GM19351 (cell line): ENCODE data around the gene SENP1.
"Not testable (repeated sequence)": the region's sequence is repeated elsewhere in the genome, so short reads cannot be mapped to it uniquely, and the experiment has no call there.

Experiments used
- ATAC-seq: cut with Tn5 transposase; IDR thresholded peaks from one replicate; pipeline ENCODE4 v1.9.1; 2021; ENCODE audit warnings: mild to moderate bottlenecking, moderate library complexity; ENCODE audit not compliant: unreplicated experiment

Gene SENP1

DNA sequence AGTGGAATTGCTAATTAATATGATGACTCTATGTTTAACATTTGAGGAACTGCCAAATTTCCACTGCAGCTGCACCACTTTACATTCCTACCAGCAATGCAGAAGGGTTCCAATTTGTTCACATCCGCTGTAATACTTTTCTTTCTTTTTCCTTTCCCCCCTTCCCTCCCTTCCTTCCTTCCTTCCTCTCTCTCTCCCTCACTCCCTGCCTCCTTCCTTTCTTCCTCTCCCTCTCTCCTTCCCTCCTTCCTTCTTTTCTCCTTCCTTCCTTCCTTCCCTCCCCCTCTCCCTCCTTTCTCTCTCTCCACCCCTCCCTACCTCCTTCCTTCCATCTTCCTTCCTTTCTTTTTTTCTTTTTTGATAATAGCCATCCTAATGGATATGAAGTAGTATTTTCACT lies 10.1 kb upstream of the SENP1 start:
- ATAC-seq: no peak

DNA sequence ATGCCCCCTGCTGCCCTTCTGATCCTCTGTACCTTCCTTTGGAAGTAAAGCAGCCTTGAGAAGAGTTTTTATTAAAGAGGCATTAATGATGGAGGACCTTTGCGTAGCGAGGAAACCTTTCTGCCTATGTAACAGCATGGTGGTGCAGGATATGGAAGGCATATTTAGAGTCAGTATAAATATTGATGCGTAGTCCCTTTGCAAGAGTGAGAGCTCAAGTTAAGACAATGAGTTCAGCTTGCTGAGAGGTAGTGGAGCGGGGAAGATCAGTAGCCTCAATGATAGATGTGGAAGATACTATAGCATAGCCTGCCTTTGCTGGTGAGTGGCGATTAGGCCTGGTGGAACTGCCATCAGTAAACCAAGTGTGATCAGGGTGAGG lies 5.4 kb upstream of the SENP1 start:
- not testable (repeated sequence) for ATAC-seq

DNA sequence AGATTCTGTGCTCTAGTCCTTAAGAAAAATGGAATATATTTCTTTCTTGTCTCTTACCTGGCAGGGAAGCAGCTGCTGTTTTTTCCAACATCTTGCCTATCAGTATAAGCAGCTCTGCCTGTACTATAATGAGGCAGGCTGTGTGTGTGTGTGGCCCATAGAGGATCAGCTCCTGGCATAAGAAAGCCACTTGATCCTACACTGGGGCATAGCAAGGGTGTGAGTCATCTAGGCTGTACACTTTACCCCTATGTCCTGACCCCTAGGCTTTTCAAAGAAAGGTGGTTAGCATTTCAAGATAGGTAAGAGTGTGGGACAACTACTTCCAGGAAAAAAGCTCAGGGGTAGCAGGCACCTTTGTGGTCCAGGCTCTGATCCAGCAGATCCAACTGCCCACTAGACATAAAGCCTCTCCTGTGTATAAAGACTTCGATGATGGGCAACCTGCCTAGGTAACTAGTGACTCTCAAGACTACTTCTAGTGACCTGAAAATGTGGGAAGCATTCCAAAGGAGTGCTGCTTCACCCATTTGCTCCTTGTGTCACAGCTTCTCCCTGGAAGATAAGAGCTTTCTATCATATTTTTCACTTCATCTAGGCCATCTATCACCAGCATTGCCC lies 4.9 kb upstream of the SENP1 start:
- no peak for ATAC-seq

DNA sequence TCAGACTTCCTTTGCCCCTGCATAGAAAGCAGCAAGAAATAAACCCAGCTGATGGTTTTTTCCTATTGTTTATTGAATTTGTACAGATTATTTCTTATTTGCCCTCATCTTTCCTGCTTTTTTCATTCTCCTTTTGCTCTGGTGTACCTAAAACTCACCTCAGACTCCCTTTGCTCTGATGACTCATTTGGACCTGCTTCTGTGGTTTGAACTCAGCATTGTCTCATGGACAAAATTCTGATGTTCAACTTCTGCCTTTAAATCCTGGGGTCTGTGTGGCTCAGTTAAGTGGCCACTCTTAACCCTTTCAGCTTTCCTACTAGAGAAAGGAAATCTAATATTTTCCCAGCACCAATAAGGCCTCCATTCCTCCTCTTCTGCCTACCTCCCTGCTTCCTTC lies 3.5 kb upstream of the SENP1 start:
- ATAC-seq: no peak

DNA sequence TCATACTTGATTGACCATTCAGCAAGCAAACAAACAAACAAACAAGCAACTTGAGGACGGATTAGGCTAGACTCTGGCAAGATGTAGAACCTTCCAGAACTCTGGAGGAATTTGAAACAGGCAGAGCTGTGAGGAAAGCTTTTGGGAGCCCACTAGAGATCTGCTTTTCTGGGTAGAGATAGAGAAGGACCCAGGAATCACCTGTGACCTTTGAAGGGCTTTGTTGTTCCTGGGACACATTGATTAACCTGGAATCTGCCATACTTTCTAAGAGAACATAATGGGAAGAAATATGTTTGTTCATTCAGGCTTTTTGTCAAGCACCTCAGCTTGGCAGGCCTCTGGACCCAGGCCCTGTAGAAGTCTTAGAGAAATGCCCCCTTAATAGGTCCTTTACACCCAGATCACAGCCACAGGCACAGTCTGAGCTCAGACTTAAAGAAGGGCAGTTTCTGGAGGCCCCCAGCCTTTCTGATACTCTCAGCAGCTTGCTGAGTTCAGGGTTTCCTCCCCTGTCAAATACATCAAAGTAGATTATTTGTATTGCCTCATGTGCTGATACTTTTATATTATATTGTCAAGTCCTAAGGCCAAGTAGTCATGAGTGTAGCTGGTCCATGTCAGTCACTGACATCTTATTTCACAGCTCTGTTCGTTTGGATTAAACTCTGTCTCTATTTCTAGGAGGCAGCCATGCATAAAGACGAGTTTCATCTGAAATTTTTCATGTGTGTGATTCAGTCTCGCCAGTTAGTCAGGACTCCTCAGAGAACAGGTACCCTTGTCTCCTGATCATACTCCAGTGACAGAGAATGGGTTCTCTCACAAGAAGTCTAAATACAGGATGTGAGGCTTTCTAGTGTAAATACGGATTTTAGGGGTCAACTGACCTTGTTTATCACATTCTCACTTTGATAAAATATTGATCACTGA lies 1.1 kb upstream of the SENP1 start:
- ATAC-seq: no peak

DNA sequence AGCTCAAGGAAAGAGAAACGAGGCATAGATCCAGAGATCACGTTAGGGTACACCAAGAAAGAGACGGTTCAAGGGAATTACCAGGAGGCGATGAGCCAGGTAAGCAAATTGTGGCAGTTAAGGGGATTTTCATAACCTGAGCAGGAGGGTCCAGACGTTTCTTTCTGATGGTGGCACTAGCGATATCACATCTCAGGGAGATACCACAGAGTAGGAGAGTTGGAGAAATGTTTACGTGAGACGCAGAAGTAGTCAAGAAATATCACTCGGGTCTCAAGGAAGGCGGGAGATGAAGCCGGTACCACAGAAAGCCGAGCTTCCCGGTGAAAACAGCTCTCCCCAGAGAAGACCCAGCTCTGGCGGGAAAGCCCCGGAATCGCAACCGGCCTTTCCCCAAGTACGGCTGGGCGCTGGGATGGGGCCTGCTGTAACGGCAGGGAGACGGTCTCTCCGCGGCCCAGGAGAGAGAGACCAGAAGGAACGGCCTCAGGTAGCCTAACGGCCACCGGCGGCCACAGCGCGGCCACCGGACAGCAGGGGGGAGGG lies 485 bp downstream of the SENP1 start:
- peak; percentile 26 for ATAC-seq

DNA sequence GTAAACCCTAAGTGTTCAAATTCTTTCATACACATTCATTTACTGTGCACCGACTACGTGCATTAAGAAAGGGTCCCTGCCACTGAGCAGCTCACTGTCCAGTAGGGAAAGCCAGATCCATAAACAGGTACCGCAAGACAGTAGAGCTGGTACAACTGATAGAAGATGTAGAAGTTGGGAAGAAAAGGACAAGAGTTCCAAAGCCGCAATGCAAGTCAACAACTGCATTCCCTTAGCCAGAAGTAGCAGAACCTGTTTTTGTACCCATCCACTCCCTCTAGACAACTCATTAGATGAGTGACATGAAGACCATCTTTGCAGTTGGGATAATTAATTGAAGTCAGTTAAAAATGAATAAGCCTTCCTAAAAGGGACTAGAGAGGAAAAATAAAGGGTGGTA lies 1.3 kb downstream of the SENP1 start:
- no peak for ATAC-seq

DNA sequence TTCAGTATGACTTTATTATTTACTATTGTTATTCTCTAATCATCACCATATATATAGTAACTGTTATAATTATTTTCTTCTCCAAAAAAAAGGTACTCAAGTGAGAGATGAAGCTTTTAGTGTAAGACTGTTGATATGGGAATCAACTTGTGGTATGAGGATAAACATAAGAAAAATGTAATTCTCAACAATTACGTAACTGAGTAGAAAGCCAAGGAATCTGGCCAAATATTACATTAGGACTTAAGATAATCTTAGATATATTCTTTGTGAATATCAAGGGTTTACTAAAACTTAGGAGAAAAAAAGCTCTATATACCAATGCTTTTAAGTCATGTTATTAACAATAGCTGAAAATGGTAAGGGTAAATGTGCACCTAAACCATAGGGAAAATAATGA lies 13.3 kb downstream of the SENP1 start:
- ATAC-seq: no peak

DNA sequence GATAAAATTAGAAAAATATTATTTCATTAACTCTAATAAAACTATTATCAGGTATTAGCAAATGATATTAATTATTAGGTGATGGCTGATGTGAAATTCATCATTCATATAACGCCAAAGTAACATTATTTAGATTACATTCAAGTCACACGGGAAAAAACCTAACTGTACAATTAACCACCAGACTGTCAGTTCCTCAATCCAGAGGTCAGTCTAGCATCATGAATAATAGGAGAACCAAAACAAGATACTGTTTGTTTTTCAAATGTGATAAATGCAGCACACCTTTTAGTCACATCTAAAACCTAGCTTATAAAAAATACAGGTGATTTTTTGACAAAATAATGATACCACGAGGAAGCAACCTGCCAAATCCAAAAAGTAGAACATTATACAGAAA lies 19.6 kb downstream of the SENP1 start:
- ATAC-seq: no peak

DNA sequence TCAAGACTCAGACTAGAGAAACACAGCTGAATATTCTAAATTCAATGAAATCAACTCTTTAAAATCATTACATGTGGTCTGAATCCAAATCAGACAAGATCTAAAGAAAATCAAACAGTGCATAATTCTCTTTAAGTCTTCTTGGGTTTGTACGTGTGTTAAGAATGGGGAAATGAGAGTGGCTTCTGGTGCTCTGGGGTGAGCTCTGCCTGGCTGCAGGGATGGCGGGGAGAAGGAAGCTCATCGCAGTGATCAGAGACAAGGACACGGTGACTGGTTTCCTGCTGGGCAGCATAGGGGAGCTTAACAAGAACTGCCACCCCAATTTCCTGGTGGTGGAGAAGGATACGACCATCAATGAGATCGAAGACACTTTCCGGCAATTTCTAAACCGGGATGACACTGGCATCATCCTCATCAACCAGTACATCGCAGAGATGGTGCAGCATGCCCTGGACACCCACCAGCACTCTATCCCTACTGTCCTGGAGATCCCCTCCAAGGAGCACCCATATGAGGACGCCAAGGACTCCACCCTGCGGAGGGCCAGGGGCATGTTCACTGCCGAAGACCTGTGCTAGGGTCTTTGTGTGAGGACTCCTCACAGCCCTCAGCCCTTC lies 20.9 kb downstream of the SENP1 start:
- ATAC-seq: no peak

DNA sequence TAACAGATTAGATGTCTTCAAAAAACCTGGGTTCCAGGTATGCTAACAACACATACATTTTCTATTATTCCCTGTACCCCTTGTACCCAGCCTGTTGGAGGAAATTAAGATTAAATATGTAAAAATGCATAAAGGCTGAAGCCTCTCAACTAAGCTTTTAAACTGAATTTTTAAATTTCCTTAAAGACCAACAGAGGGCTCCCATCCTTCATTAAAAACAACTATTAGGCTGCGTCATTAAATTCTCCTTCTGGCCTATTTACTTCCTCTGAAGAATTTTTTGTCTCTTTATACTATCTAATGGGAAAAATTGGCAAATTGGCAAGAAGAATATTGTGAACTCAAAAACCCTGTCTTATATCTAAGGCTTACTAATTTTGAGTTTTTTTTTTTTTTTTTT lies 21.8 kb downstream of the SENP1 start:
- ATAC-seq: no peak

DNA sequence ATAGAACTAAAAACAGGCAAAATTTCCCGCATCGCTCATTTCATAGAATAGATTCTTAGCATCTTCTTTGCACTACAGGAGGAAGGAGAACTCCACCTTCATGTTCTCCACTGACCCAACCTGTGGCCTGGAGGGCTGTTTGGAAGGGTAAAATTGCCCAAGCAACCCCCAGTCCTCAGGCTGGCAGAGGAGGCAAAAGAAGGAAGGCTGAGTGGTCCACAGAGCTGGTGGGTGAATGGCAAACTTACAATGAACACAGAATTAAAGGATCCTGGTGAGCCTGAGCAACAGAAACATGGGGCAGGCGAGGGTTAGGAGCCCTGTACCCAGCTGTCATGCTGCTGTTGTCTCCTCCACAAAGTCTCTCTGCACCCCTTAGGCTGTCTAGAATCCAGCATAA lies 25.1 kb downstream of the SENP1 start:
- no peak for ATAC-seq

DNA sequence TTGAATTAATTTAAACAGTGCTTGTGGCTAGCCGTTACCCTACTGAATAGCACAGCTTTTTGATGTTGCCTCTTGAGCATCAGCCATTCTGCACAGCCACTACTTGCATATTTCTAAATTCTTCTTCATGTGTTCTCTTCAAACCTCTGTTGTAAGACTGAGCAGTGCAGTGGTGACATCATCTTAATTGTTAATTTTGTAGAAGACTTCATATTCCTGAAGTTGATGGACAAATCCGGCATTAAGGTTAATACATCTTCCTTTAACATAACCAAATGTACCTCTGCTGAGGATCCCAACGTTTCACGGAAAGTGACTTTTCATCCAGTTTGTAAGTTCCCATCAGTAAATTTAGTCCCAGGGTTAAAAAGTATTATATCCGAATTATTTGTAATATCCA lies 25.6 kb downstream of the SENP1 start:
- ATAC-seq: no peak

DNA sequence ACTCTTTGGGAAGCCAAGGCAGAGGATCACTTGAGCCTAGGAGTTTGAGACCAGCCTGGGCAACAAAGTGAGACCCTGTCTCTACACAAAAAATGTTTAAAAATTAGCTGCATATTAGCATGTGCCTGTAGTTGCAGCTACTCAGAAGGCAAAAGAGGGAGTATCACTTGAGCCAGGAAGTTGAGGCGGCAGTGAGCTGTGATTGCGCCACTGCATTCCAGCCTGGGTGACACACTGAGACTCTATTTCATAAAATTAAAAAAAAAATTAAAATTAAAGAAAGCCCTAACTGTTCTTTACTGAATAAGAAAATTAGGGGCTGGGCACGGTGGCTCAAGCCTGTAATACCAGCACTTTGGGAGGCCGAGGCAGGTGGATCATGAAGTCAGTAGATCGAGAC lies 27.0 kb downstream of the SENP1 start:
- ATAC-seq: no peak

DNA sequence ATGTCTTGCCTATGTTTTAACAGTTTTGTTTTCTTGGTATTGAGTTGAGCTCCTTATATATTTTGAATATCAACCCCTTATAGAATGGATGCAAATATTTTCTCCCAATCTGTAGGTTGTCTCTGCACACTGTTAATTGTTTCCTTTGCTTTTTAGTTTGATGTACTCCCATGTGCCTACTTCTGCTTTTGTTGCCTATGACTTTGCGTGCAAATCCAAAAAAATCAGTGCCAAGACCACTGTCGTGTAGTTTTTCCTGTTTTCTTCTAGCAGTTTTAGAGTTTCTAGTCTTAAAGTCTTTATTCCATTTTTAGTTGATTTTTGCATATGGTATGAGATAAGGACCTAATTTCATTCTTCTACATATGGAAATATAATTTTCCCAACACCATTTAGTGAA lies 28.8 kb downstream of the SENP1 start:
- ATAC-seq: no peak

DNA sequence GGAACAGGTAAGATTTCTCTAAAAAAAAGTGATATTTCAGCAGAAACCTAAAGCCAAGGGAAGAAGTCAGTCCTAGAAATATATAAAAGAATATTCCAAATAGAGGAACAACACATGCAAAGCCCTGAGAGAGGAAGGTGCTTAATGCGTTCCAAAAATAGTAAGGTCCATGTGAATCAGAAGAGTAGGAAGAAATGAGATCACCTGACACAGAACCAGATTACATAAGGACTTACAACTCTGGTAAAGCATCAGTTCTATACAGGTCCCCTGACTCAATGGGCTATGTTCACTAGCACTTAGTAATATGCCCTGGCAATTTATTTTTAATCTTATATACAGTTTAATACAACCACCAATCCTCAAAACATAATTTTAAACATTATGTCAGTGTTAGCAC lies 30.0 kb downstream of the SENP1 start:
- ATAC-seq: no peak

DNA sequence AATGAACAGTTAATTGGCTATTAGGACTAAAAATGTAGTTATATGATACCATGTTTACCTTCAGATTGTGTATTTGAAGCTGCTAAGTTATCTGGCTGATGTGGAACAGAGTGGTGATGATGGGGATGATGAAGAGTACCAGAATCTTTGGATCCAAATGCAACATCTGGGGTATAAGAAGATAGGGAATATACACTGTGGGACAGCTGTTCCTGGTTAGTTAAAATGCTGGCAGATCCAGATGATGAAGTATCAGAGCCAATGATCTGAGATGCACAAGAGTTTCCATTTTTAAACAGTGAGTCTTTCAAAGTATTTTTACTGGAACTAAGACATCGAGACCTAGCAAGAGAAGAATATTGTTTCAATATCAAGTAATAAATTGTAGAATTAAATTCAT lies 31.6 kb downstream of the SENP1 start:
- no peak for ATAC-seq

DNA sequence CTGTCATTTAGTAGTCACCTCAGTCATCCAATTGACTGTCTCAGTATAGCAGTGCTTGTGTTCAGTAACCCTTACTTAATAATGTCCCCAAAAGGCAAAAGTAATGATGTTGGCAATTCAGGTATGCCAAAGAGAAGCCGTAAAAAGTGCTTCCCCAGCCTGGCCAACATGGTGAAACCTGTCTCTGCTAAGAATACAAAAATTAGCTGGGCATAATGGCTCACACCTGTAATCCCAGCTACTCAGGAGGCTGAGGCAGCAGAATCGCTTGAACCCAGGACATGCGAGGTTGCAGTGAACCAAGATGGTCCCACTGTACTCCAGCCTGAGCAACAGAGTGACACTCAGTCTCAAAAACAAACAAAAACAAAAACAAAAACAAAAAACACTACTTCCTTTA lies 33.6 kb downstream of the SENP1 start:
- no peak for ATAC-seq

DNA sequence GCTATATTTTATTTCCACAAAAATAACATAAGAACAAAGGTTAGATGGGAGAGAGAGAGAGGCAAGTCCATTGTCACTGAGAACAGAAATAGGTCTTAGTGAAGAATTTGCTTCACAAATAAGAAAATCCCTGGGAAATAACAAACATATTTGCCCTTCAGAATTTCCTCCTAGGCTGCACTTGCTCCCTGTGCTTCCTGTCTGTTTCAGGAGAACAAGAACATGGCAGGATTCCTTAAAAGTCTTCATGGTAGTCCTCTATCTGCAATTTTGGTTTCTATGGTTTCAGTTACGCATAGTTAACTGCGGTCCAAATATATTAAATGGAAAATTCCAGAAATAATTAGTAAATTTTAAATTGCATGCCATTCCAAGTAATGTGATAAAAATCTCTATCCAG lies 34.1 kb downstream of the SENP1 start:
- no peak for ATAC-seq

DNA sequence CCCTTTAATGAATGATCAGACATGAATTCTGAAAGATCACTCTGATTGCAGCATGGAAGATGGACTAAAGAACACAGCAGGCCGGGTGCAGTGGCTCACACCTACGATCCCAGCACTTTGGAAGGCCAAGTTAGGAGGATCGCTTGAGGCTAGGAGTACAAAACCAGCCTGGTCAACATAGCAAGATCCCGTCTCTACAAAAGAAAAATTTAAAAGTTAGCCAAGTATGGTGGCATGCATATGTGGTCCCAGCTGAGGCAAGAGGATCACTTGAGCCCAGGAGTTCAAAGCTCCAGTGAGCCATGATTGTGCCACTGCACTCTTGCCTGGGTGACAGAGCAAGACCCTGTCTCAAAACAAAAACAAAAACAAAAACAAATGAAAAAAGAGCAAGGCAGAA lies 35.1 kb downstream of the SENP1 start:
- ATAC-seq: no peak

DNA sequence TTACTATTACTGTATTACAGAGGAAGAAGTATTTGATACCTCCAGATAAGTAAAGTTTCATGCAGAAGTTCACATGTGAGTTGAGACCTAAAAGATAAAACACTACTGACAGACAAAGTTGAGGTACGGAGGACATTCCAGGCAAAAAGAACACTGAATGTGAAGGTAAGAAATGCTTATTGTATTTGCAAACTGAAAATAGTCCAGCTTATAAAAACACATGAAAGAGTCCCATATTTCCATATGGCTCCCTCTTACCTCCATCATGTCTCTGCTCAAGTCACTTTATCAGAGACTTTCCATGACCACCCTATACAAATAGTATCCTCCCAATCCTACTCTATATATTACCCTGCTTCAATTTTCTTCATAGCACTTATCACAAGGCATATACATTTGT lies 35.8 kb downstream of the SENP1 start:
- no peak for ATAC-seq

DNA sequence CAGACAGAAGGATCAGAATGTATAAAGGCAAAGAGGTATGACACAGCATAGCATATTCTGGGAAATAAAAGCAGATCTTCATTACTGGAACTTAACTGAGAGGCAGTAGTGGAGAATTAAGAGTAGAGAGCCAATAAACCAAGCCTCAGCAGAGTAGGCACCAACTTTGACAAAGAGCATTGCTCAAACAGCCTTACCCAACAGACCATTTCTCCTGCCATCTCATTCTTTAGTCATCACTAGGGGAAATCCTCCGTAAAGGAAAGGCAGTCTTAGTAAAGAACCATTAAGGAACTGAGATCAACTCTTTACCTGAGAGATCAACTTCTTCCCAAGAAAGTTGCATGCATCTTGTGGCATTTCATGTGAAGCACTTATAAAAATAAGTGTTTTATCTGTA lies 36.6 kb downstream of the SENP1 start:
- ATAC-seq: no peak
